ENCODE measurements around the gene PAPPA2.

DNA sequence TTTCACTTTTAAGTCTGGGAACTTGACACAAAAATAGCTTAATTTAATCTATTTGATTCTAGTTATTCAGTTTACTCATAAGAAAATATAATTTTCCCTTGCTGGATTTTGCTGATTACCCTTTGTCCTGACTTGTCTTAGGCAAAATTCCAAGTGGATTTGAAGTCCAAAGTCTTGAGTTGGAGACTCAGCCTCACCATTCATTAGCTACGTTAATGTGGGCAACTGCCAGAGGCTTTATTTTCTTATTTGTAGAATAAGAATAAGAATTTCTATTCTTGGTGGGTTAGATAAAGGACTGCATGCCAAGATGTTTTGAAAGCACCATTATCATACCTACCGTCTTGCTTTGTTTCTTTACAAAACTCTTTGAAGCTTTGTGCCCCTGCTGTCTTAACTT is 22.8 kb upstream of the PAPPA2 start:
- TF ChIP-seq, protein P1, sequence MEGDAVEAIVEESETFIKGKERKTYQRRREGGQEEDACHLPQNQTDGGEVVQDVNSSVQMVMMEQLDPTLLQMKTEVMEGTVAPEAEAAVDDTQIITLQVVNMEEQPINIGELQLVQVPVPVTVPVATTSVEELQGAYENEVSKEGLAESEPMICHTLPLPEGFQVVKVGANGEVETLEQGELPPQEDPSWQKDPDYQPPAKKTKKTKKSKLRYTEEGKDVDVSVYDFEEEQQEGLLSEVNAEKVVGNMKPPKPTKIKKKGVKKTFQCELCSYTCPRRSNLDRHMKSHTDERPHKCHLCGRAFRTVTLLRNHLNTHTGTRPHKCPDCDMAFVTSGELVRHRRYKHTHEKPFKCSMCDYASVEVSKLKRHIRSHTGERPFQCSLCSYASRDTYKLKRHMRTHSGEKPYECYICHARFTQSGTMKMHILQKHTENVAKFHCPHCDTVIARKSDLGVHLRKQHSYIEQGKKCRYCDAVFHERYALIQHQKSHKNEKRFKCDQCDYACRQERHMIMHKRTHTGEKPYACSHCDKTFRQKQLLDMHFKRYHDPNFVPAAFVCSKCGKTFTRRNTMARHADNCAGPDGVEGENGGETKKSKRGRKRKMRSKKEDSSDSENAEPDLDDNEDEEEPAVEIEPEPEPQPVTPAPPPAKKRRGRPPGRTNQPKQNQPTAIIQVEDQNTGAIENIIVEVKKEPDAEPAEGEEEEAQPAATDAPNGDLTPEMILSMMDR (IDR thresholded peaks at IDR 0.05) = no peak
- TF ChIP-seq POLR2A (IDR thresholded peaks at IDR 0.05) = no peak
